GM19023 (cell line): Measurements from ENCODE around the gene RREB1.

Source experiments
- ATAC-seq: cut with Tn5 transposase; IDR thresholded peaks from one replicate; pipeline ENCODE4 v1.9.1; 2021; ENCODE audit warnings: mild to moderate bottlenecking, moderate library complexity; ENCODE audit not compliant: unreplicated experiment

RREB1 gene

GRCh38 chr6:7159790-7160525 lies 52.2 kb downstream of the RREB1 start:
- ATAC-seq, result no peak

DNA sequence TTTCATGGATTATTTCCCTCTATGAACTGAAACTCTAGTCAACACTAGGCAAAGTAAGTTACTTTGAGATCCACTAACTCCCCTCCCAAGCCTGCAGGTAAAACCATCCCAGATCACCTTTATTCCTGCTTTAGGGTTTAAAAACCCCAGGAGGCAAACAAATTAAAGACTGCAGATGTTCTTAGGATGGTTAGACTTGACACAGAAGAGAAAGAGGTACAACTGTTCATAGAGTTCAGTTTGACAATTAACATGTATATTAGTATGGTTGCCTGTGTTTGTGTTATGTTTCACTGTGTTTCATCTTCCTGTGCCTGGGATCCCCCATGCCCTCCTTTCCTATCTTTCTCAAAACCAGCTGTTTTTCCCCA lies 53.5 kb downstream of the RREB1 start:
- ATAC-seq, result no peak

GRCh38 chr6:7161845-7162244 lies 54.1 kb downstream of the RREB1 start:
- no peak for ATAC-seq

DNA sequence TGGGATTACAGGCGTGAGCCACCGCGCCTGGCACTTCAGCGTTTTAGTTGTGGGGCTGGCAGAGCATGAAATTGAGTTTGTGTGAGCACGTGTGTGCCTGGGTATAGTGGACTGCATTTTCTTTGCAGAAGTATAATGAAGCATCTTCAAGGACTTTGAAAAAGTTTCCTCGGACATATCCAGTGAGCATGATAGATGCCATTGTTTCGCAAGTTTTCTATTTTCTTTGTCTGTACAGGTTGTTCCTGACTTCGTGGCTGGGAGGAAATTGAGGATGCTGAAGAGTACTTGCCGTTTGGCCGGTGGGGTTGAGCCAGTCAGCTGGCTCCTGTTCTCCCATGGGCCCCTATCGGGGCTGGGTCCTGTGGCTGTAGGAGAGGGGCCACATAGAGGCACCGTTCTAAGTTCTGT lies 55.9 kb downstream of the RREB1 start:
- no peak for ATAC-seq

DNA sequence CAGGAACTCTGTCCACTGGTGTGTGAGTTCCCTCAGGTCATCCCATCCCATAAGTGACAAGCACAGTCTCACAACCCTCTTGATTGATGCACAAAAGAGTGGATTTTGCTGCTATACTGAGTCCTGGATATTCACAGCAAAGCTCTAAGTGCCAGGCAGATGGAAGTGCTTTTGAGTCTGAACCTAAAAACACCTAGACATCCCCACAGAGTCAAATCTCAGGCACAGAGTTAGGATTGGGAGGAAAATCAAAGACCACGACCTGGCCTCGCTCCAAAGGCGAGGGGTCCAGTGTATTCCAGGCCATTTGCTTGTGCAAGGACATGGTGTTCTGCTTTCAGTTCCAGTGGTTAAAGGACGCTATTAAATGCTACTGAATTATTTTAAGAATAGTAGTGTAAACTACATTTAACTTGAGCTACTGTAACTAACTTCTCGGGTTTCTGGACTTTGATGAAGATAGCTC lies 56.8 kb downstream of the RREB1 start:
- no peak for ATAC-seq

DNA sequence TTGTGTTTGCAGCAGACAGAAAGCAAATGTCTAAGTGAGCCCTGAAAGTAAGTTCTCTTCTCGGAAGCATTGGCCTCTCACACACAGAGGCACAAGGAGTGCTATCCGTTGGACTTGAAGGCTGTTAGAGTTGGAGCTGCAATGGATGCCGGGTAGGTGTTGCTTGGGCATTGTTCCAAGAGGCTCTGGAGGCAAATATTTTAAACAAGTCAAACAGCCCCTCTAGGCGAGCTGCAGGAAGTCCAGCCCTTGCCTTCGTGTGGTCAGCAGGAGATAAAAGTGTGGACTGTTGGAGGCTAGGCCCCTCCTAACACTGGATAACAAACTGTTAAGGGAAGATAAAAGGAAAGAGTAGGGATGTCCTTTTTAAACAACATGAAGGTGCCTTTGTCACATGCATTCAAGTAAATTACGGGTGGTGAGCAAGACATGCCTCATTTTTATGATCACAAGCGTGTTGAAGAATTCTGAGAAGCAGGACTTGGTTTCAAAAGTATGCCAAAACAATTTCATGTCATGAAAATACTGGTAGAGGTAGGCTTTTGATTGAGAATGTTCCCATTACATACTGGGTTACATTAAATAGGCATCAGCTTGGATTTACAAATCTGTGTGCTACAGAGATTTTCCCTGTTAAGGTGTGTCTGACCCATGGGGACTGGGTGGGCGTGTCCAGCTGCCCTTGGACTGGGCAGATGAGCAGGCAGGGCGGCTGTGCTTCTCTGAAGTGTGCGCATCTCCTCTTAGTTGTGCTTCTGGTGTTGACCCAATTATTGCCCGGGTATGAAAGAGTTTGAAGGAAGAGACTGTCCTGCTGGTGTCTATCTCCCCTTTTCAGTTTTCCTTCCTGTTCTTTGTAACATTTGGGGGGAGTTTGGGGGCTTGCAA lies 57.5 kb downstream of the RREB1 start:
- ATAC-seq, result no peak

- no peak for ATAC-seq
These were observed 58.1 kb downstream of the RREB1 start for GRCh38 chr6:7165890-7166267.

- ATAC-seq, result no peak
These were observed 58.9 kb downstream of the RREB1 start for GRCh38 chr6:7166410-7167293.

GRCh38 chr6:7169296-7169721 lies 61.5 kb downstream of the RREB1 start:
- ATAC-seq, result no peak

DNA sequence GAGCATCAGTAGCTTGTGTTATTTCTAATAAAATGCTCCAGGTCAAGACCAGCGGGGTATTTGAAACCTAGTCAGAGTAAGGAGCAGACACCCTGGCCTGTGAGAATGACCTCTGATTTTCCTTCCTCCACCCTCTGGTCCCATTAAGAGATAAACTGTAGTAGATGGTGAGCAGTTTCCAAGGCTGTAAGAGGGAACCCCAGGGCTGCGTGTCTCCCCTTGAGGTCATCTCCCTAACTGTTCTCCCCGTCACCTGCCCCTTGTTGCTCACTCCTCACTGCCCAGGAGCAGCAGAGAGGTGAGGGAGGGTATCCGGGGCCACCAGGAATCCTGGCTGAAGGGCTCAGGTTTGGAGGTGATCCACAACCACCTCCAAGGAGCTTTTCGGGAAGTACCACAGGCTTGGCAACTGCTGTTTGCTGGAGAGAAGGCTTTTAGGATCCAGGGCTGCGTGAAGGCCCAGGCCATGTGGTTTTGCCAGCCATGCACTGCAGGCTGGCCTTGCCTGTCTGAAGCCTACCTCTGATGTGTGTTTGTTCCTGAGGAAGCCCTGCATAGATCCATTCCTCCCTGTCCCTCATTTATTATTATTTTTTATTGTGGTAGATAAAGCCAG lies 62.5 kb downstream of the RREB1 start:
- no peak for ATAC-seq

- no peak for ATAC-seq
These were observed 63.4 kb downstream of the RREB1 start for GRCh38 chr6:7171119-7171518.

- no peak for ATAC-seq
These were observed 64.0 kb downstream of the RREB1 start for GRCh38 chr6:7171733-7172132.

GRCh38 chr6:7172649-7173048 lies 64.9 kb downstream of the RREB1 start:
- no peak for ATAC-seq

DNA sequence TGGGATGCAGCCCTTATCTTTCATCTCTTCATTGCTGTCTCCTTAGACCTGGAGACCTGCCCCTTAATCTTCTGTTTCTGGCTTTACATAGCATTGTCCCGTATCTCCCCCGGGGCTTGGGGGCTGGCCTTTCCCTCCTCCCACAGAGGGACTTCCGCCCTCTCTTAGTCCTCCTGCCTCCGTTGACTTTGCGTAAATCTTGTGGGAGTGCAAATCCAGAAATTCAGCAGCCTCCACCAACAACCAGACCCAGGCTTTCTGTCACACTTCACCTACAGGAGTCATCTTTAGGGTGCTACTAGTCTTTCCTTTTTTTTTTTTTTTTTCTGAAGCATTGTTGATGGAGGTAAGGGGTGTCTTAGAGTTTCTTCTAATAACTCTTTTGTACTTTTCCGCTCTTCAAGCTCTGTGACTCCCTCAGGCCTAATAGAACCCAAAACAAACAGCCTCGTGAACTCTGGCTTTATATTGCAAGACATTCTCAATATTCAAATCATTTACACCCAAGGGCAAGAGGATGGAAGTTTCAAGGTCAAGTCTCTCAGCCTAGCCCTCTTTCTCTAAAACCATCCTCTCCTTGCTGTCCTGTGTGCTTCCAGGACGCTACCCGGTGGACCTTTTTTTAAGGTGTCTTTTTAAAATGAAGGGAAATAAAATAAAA lies 66.2 kb downstream of the RREB1 start:
- ATAC-seq, result no peak

- no peak for ATAC-seq
These were observed 67.7 kb downstream of the RREB1 start for GRCh38 chr6:7175462-7175861.

GRCh38 chr6:7176208-7176607 lies 68.4 kb downstream of the RREB1 start:
- no peak for ATAC-seq

DNA sequence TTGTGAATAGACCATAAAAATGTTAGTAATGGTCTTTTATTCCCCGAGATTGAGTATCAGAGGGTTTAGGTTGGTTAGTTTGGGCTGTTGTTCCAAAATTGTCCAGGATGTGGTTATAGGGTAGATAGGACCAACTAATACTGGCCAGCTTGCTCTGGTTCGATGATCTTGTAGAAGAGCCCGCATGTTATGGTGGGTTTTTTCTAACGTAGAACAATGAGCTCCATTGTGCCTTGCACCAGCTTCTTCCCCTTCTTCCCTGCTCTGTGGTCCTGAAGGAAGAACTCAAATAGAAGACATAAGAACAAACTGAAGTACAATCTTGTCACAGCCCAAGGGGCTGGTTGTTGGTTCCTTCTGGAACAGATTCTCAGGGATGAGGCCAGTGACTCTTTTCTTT lies 70.5 kb downstream of the RREB1 start:
- ATAC-seq, result no peak

- no peak for ATAC-seq
These were observed 73.0 kb downstream of the RREB1 start for GRCh38 chr6:7180751-7181150.

GRCh38 chr6:7183707-7184106 lies 75.9 kb downstream of the RREB1 start:
- ATAC-seq, result no peak

- no peak for ATAC-seq
These were observed 76.7 kb downstream of the RREB1 start for GRCh38 chr6:7184502-7184901.
